ENCODE measurements around the gene SKA1.

Gene SKA1

DNA sequence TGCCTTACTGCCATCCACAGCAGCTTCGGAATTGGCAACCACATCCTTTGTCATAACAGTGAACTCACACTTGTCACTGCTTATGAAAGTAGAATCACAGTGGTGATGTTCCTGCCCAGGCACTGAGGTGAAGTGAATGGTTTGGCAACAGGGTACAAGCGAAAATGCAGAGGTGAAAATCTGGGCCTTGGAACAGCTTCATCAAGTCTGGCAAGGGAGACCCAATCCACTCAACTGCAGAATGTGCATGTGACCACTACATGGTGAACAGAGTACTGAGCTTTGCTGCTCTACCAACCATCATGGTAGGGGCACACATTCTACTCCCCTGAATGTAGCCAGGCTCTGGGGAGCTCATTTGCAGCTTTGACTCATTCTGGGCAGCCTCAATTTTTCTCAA, 15.0 kb upstream of the SKA1 start:
- DNase-seq (ENCODE audit: low read depth), result no peak
- in situ Hi-C loops (cut with HindIII; ENCODE audit: low sequenced_read_pairs), result no loop called here
- H3K4me3 ChIP-seq (ENCODE audit: low read depth, low read length), result no peak overlapping the region
- TF ChIP-seq, protein P1, sequence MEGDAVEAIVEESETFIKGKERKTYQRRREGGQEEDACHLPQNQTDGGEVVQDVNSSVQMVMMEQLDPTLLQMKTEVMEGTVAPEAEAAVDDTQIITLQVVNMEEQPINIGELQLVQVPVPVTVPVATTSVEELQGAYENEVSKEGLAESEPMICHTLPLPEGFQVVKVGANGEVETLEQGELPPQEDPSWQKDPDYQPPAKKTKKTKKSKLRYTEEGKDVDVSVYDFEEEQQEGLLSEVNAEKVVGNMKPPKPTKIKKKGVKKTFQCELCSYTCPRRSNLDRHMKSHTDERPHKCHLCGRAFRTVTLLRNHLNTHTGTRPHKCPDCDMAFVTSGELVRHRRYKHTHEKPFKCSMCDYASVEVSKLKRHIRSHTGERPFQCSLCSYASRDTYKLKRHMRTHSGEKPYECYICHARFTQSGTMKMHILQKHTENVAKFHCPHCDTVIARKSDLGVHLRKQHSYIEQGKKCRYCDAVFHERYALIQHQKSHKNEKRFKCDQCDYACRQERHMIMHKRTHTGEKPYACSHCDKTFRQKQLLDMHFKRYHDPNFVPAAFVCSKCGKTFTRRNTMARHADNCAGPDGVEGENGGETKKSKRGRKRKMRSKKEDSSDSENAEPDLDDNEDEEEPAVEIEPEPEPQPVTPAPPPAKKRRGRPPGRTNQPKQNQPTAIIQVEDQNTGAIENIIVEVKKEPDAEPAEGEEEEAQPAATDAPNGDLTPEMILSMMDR (IDR thresholded peaks at IDR 0.05; ENCODE audit: low read depth, low read length, missing control alignments), result no peak

DNA sequence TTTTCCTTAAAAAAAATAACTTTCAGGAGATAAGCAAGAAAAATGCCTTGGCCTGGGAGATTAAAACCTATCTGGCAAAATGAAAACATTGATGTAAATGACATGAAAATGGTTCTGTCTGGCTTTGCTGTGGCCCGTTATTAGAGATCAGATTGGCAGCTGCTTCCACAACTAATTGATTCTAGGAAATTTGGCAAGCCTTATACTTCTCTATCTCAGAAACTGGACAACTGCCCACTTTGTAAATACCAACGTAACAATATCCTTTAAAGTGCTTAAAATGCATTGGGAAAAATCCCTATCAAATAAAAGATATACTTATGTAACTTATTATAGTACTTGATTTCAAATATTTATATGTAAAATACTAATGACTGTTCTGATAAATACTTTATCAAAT, 14.2 kb upstream of the SKA1 start:
- in situ Hi-C loops (cut with HindIII; ENCODE audit: low sequenced_read_pairs), result no loop called here
- TF ChIP-seq, protein P1 (IDR thresholded peaks at IDR 0.05; ENCODE audit: low read depth, low read length, missing control alignments), result no peak
- no peak overlapping the region for H3K4me3 ChIP-seq (ENCODE audit: low read depth, low read length)
- DNase-seq (ENCODE audit: low read depth), result no peak

DNA sequence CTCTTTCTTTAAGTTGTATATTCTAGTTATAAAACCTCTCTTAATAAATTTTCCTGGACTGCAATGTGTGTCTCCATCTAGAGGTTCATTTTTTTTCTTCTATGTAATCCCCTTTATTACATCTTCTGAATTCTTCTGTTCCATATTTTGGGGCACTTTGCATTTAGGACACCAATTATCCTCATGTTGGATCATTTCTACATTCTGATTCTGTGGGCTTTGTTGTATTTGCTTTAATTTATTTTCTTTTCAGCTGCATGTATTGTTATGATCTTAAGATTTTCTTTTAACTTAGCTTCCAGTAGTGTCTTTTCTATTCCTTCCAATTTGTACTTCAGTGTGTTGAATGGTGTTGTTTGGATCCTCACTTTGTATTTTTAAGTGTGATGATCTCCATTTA, 5.2 kb upstream of the SKA1 start:
- no peak for DNase-seq (ENCODE audit: low read depth)
- no peak overlapping the region for H3K4me3 ChIP-seq (ENCODE audit: low read depth, low read length)
- TF ChIP-seq, protein P1 (IDR thresholded peaks at IDR 0.05; ENCODE audit: low read depth, low read length, missing control alignments), result no peak
- in situ Hi-C loops (cut with HindIII; ENCODE audit: low sequenced_read_pairs), result no loop called here

DNA sequence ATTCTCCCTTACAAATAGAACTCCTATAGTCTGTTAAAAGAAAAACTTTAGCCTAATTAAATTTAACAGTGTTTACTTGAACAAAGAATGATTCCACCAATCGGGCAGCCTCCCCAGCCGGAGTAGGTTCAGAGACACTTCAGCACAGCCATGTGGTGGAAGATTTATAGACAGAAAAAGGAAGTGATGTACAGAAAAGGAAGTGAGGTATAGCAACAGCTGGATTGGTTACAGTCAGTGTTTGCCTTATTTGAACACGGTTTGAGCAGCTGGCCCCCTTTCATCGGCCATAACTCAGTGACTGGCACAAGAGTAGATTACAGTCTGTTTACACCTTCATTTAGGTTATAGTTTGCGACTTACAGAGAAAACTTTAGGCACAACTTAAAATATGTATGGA, 2.1 kb upstream of the SKA1 start:
- no peak overlapping the region for H3K4me3 ChIP-seq (ENCODE audit: low read depth, low read length)
- DNase-seq (ENCODE audit: low read depth), result no peak
- TF ChIP-seq, protein P1 (IDR thresholded peaks at IDR 0.05; ENCODE audit: low read depth, low read length, missing control alignments), result no peak
- in situ Hi-C loops (cut with HindIII; ENCODE audit: low sequenced_read_pairs), result no loop called here

DNA sequence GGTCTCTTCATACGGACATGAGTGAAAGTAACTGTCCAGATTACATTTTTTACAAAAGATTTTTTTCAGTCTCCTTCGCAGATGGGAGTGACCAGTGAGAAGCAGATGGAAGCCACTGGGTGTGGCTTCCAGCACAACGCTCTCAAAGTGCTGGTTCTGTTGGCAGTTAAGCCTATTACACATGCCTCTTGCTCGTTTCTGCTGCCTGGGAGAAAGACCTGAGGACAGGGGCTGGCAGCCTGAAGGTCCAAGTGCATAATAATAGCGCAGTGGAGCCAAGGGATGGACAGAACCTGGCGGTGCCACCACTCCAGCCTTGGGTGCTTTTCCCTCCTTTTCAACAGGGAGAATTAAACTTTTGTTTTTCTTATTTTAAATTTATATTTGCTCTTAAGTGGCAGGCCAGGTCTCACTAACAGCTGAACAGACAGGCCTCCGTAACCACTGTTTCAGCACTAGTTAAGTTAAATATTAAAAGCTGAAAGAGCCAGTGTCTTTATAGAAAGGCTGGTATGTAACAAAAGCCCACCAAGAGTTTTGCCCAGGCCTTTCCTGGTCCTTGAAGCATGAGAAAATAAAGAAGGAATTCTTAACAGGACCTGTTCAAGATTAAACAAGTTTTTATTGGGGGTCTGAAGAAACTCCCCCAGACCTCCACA, 1.2 kb upstream of the SKA1 start:
- in situ Hi-C loops (cut with HindIII; ENCODE audit: low sequenced_read_pairs), result no loop called here
- no peak overlapping the region for H3K4me3 ChIP-seq (ENCODE audit: low read depth, low read length)
- no peak for DNase-seq (ENCODE audit: low read depth)
- TF ChIP-seq, protein P1 (IDR thresholded peaks at IDR 0.05; ENCODE audit: low read depth, low read length, missing control alignments), result no peak

DNA sequence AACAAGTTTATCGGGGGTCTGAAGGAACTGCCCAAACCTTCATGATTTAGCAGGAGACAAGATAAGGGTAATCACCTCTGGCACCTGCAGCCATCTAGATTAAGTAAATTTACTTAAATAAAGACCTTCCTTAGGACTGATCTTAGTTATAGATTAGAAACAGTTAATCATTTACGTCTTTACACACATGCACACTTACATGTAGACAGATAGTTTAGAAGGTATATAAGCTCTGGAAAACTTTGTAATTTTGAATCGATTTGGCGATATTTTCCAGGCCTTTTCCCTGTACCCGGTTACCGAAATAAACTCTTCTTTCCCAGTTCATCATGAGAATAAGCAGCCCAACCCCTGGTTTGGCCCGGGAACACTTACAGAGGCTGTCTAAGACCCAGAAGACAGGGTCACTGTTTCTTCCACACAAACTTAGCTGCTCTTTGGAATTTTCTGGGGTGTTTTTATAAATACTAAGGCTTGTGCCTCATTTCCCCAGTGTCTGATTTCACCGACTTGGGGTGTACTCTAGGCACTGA, 560 bp upstream of the SKA1 start:
- in situ Hi-C loops (cut with HindIII; ENCODE audit: low sequenced_read_pairs), result no loop called here
- no peak for DNase-seq (ENCODE audit: low read depth)
- peak overlapping the region; percentile 71 for H3K4me3 ChIP-seq (ENCODE audit: low read depth, low read length)
- TF ChIP-seq, protein P1 (IDR thresholded peaks at IDR 0.05; ENCODE audit: low read depth, low read length, missing control alignments), result no peak
